GM06990 (cell line): ENCODE measurements around the gene GPC1.

Experiments
- DNase-seq: peaks from one replicate; pipeline ENCODE4 v3.0.0-alpha.2; 2011; ENCODE audit not compliant: insufficient read length; ENCODE audit errors: extremely low read depth
- H3K27me3 ChIP-seq: replicated peaks from 2 replicates; pipeline ENCODE4 v1.6.0; 2011; ENCODE audit warnings: low read length; ENCODE audit not compliant: control insufficient read depth, insufficient read depth
- H3K36me3 ChIP-seq: 2 replicates; pipeline ENCODE4 v1.5.1; 2011; ENCODE audit warnings: low read length; ENCODE audit not compliant: control insufficient read depth, insufficient read depth
- H3K4me3 ChIP-seq: replicated peaks from 2 replicates; pipeline ENCODE4 v1.5.1; 2011; ENCODE audit warnings: low read depth, mild to moderate bottlenecking, control low read depth, low read length
- CTCF ChIP-seq: IDR thresholded peaks from 2 replicates; pipeline ENCODE4 v1.5.1; 2011; ENCODE audit warnings: low read length, control low read depth, mild to moderate bottlenecking, inconsistent platforms; ENCODE audit not compliant: insufficient read depth, poor library complexity, severe bottlenecking

GPC1 gene

GRCh38 chr2:240426845-240427721 lies 8.4 kb upstream of the GPC1 start:
- no peak overlapping the region for H3K4me3 ChIP-seq
- H3K36me3 ChIP-seq: no peaks in the 10 kb centered on the region
- no peaks in the 10 kb centered on the region for H3K27me3 ChIP-seq
- no peak for DNase-seq
- TF ChIP-seq CTCF: no peak

DNA sequence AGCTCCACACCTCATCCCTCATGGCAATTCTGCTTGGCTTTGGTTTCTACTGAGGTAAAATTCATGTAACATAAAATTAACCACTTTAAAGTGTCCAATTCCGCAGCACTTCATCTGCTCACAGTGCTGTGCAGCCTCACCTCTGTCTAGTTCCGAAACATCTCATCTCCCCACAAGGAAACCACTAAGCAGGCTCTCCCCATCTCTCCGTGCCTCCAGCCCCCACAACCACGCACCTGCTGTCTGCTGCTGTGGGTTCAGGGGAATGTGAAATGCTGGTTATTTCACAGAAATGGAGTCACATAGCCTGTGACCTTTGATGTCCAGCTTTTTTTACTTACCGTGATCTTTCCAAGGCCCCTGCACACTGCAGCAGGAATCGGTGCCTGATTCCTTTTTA lies 7.7 kb upstream of the GPC1 start:
- no peak for TF ChIP-seq CTCF
- Histone ChIP-seq H3K4me3 (no peak overlapping the region), H3K36me3 (no peaks in the 10 kb centered on the region), H3K27me3 (no peaks in the 10 kb centered on the region)
- DNase-seq: no peak

DNA sequence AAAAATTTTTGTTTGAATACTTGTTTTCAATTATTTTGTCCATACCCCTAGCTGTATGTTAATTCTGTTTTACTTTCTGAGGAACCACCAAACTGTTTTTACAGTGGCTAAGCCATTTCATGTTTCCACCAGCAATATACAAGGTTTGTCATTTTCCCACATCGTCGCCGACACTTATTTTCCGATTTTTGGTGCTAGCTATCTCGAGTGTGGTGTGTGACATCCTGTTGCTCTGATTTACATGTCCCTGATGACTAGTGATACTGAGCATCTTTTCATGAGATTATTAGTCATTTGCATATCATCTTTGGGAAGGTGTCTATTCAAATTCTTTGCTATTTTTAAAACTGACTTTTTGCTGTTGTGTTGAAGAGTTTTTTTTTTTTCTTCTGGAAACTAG lies 7.2 kb upstream of the GPC1 start:
- no peaks in the 10 kb centered on the region for H3K27me3 ChIP-seq
- H3K36me3 ChIP-seq: no peaks in the 10 kb centered on the region
- H3K4me3 ChIP-seq: no peak overlapping the region
- no peak for DNase-seq
- TF ChIP-seq CTCF: no peak

- TF ChIP-seq CTCF: no peak
- DNase-seq: no peak
- no peaks in the 10 kb centered on the region; the same call in 1 of the 2 replicates for H3K27me3 ChIP-seq
- H3K4me3 ChIP-seq: no peak overlapping the region
- no peaks in the 10 kb centered on the region for H3K36me3 ChIP-seq
These were observed 6.1 kb upstream of the GPC1 start for GRCh38 chr2:240429341-240429871.

GRCh38 chr2:240429872-240430491 lies 5.5 kb upstream of the GPC1 start:
- no peaks in the 10 kb centered on the region for H3K36me3 ChIP-seq
- no peak for DNase-seq
- TF ChIP-seq CTCF: no peak
- no peaks in the 10 kb centered on the region; the same call in 1 of the 2 replicates for H3K27me3 ChIP-seq
- no peak overlapping the region for H3K4me3 ChIP-seq
